Measurements from ENCODE around the gene UTP14C. TPM values are rescaled to one million over a fixed set of nuclear protein-coding genes. Genes with fewer than 3 reads are reported as not detected.
"Not testable (repeated sequence)": the region's sequence is repeated elsewhere in the genome, so short reads cannot be mapped to it uniquely, and the experiment has no call there.

The UTP14C gene
- total RNA-seq, 1 donor from 2014 or later, result 7.9 TPM

GRCh38 chr13:52002361-52002760 is 22.1 kb upstream of the UTP14C start:
- DNase-seq (ENCODE audit: low read depth, low spot score), result no peak

- DNase-seq (ENCODE audit: low read depth, low spot score), result no peak
These were observed 20.9 kb upstream of the UTP14C start for GRCh38 chr13:52003541-52003940.

GRCh38 chr13:52004511-52005170 is 19.9 kb upstream of the UTP14C start:
- DNase-seq (ENCODE audit: low read depth, low spot score), result no peak

GRCh38 chr13:52005841-52006522 is 18.5 kb upstream of the UTP14C start:
- no peak for DNase-seq (ENCODE audit: low read depth, low spot score)

- no peak for DNase-seq (ENCODE audit: low read depth, low spot score)
These were observed 17.8 kb upstream of the UTP14C start for GRCh38 chr13:52006523-52007245.

GRCh38 chr13:52009946-52010345 is 14.5 kb upstream of the UTP14C start:
- no peak for DNase-seq (ENCODE audit: low read depth, low spot score)

GRCh38 chr13:52010890-52011631 is 13.4 kb upstream of the UTP14C start, which contains the start of gene ATP7B:
TSS of gene ATP7B (minus strand) at chr13:52011450. CDS start at chr13:52011337, 113 bp downstream.
- DNase-seq (ENCODE audit: low read depth, low spot score), result no peak

- peak; percentile 92 for DNase-seq (ENCODE audit: low read depth, low spot score)
These were observed 12.6 kb upstream of the UTP14C start, which contains the start of gene ALG11 for GRCh38 chr13:52011632-52012511. TSS of gene ALG11 (plus strand) at chr13:52012398. CDS start at chr13:52012419, 21 bp downstream.

- no peak for DNase-seq (ENCODE audit: low read depth, low spot score)
These were observed 12.0 kb upstream of the UTP14C start for GRCh38 chr13:52012512-52012836.

GRCh38 chr13:52016296-52016695 is 8.2 kb upstream of the UTP14C start:
- DNase-seq (ENCODE audit: low read depth, low spot score), result no peak

GRCh38 chr13:52020191-52020590 is 4.3 kb upstream of the UTP14C start:
- no peak for DNase-seq (ENCODE audit: low read depth, low spot score)

- DNase-seq (ENCODE audit: low read depth, low spot score), result no peak
These were observed 2.1 kb upstream of the UTP14C start for GRCh38 chr13:52022356-52022755.

GRCh38 chr13:52025475-52026245 is 1.2 kb downstream of the UTP14C start:
- DNase-seq (ENCODE audit: low read depth, low spot score), result no peak

- no peak for DNase-seq (ENCODE audit: low read depth, low spot score)
These were observed 1.7 kb downstream of the UTP14C start for GRCh38 chr13:52026246-52026626.

- DNase-seq (ENCODE audit: low read depth, low spot score), result no peak
These were observed 3.3 kb downstream of the UTP14C start for GRCh38 chr13:52027832-52028231.

- no peak for DNase-seq (ENCODE audit: low read depth, low spot score)
These were observed 5.1 kb downstream of the UTP14C start for GRCh38 chr13:52029569-52029968.

GRCh38 chr13:52030401-52030800 is 5.9 kb downstream of the UTP14C start:
- DNase-seq (ENCODE audit: low read depth, low spot score), result not testable (repeated sequence)

GRCh38 chr13:52033039-52033438 is 8.5 kb downstream of the UTP14C start:
- no peak for DNase-seq (ENCODE audit: low read depth, low spot score)

GRCh38 chr13:52034616-52035226 is 10.2 kb downstream of the UTP14C start:
- DNase-seq (ENCODE audit: low read depth, low spot score), result no peak

GRCh38 chr13:52036037-52036436 is 11.5 kb downstream of the UTP14C start:
- no peak for DNase-seq (ENCODE audit: low read depth, low spot score)

Measured in pulmonary artery endothelial cell (primary cell).